ENCODE data around the gene JOSD1.

JOSD1 gene

GRCh38 chr22:38699143-38699542, 1.6 kb downstream of the JOSD1 start:
- TF ChIP-seq GATA1 (IDR thresholded peaks at IDR 0.05; ENCODE audit: low read depth, low read length): no peak
- peak in 1 of 2 experiments; percentile 35 for DNase-seq

GRCh38 chr22:38698407-38699094, 2.2 kb downstream of the JOSD1 start:
- TF ChIP-seq GATA1 (IDR thresholded peaks at IDR 0.05; ENCODE audit: low read depth, low read length) (no peak), POLR2A (IDR thresholded peaks at IDR 0.05; ENCODE audit: low read length) (no peak)
- no peak for DNase-seq

GRCh38 chr22:38697425-38698089, 3.2 kb downstream of the JOSD1 start:
- TF ChIP-seq GATA1 (IDR thresholded peaks at IDR 0.05; ENCODE audit: low read depth, low read length) (no peak), POLR2A (IDR thresholded peaks at IDR 0.05; ENCODE audit: low read length) (peak; percentile 46)
- DNase-seq: peak; percentile 87 to 93

- DNase-seq: peak; percentile 53 to 73
- TF ChIP-seq POLR2A (IDR thresholded peaks at IDR 0.05; ENCODE audit: low read length) (no peak), GATA1 (IDR thresholded peaks at IDR 0.05; ENCODE audit: low read depth, low read length) (no peak)
Observed at GRCh38 chr22:38696606-38697424, 3.9 kb downstream of the JOSD1 start.

DNA sequence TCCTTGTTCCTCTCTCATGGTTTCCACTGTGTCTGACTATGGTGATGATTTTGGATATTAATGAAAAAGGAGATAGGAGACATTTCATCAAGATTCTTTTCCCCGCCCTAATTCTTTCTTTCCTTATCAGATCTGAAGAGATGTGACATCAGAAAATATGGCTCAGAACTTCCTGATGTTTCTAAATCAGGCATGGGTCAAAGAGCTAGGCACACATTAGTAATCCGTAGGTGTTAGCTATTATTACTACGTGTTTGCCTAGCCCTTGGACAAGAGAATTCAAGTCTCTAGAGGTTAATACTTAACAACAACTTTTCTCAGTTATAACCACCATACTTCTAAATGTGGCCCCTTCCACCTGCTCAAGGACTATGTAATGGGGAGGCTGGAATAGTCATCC, 5.8 kb downstream of the JOSD1 start:
- no peak for TF ChIP-seq GATA1 (IDR thresholded peaks at IDR 0.05; ENCODE audit: low read depth, low read length)
- TF ChIP-seq POLR2A (IDR thresholded peaks at IDR 0.05; ENCODE audit: low read length): peak; percentile 20
- peak in 1 of 2 experiments; percentile 28 for DNase-seq

DNA sequence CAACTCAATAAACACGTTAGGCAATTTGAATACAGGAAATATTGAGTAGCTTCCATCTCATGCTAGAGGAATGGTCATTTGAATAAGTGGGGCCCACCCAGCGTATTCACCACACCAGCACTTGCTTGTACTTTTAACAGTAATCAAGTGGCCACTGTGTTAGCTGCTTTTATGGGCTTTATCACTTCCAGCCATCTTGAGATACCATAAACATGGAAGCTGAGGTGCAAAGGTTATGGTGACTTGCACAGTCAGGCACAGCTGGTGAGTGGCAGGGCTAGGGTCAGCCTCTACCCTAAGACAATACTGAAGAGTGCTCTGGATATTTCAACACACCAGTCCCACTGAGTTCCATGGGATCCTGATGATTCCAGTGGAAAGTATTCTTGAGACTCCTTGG, 6.7 kb downstream of the JOSD1 start:
- TF ChIP-seq POLR2A (IDR thresholded peaks at IDR 0.05; ENCODE audit: low read length): no peak
- TF ChIP-seq GATA1 (IDR thresholded peaks at IDR 0.05; ENCODE audit: low read depth, low read length): no peak

DNA sequence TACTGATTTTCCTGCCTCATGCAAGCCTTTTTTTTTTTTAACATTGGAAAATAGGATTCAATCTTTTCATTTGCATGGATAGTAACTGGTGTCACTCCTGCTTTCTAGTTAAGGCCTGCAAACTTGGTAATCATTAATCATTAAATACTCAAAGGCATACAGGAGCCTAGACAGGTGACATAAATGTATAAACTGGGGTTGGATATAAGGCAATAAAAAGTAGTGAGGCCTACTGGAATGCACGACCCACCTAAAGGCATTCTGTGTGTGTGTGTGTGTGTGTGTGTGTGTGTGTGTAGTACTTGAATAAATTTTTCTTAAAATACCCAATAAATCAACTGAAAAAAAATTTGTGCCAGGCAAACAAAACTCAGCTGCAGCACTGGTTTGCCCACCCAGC, 11.1 kb downstream of the JOSD1 start:
- TF ChIP-seq GATA1 (IDR thresholded peaks at IDR 0.05; ENCODE audit: low read depth, low read length) (no peak), POLR2A (IDR thresholded peaks at IDR 0.05; ENCODE audit: low read length) (no peak)
- no peak for DNase-seq

More for the DNA sequence above, 6.7 kb downstream of the JOSD1 start:
- DNase-seq: peak in 1 of 2 experiments; percentile 59

GRCh38 chr22:38685761-38686160, 15.0 kb downstream of the JOSD1 start:
- no peak for DNase-seq
- no peak for TF ChIP-seq GATA1 (IDR thresholded peaks at IDR 0.05; ENCODE audit: low read depth, low read length)
- no peak for TF ChIP-seq POLR2A (IDR thresholded peaks at IDR 0.05; ENCODE audit: low read length)

DNA sequence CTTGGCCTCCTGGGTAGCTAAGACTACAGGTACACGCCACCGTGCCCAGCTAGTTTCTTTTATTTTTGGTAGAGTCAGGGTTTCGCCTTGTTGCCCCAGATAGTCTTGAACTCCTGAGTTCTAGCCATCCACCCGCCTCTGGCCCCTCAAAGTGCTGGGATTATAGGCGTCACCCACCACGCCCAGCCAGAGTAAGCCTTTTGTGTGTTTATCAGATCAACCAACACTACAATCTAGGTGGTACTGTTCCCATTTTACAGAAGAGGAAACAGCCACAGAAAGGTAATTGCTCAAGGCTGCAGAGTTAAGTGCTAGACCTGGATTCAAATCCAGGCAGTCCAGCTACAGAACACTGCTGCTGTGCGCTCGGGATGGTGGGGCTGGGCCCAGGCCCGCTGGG, 15.8 kb downstream of the JOSD1 start:
- peak in 1 of 2 experiments; percentile 57 for DNase-seq
- no peak for TF ChIP-seq GATA1 (IDR thresholded peaks at IDR 0.05; ENCODE audit: low read depth, low read length)

DNA sequence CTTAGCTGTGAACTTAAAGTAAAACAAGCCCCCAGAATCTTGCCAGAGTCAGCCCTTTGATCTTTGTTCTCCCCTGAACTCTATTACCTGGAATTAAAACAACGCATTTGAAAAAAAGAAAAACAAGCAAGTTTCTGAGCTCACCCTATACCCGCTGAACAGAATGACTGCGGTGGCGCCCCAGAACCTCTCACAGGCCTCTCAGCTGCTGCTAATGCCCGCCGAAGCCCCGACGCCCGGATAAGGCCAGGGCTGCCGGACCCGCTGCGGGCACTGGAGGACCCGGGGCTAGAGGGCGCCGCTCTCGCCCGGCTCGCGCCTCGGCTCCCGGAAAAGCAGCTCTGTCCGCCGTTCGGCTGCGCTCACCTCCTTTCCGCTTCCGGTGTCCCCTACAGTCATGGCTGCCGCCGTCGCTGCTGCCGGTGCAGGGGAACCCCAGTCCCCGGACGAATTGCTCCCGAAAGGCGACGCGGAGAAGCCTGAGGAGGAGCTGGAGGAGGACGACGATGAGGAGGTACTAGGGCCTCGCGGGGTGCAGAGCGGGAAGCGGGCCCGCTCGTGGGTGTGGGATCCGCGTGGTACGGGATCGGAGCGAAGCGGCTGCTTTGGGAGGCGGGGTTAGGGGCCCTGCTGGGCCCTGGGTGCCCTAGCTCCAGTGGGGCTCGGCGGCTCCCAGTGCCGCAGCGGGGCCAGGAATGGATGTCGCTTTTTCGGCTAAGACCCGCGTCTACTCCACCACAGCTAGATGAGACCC, 19.0 kb downstream of the JOSD1 start, which contains the start of gene TOMM22:
TOMM22 (plus strand) TSS at position 376 of the 754 bp plus-strand sequence; CDS start at position 398, 22 bp downstream.
- DNase-seq: peak; percentile 92 to 94
- TF ChIP-seq GATA1 (IDR thresholded peaks at IDR 0.05; ENCODE audit: low read depth, low read length): no peak
- peak; percentile 88 for TF ChIP-seq POLR2A (IDR thresholded peaks at IDR 0.05; ENCODE audit: low read length)

GRCh38 chr22:38675833-38676232, 24.9 kb downstream of the JOSD1 start:
- TF ChIP-seq POLR2A (IDR thresholded peaks at IDR 0.05; ENCODE audit: low read length) (no peak), GATA1 (IDR thresholded peaks at IDR 0.05; ENCODE audit: low read depth, low read length) (no peak)
- DNase-seq: peak; percentile 20 to 77

DNA sequence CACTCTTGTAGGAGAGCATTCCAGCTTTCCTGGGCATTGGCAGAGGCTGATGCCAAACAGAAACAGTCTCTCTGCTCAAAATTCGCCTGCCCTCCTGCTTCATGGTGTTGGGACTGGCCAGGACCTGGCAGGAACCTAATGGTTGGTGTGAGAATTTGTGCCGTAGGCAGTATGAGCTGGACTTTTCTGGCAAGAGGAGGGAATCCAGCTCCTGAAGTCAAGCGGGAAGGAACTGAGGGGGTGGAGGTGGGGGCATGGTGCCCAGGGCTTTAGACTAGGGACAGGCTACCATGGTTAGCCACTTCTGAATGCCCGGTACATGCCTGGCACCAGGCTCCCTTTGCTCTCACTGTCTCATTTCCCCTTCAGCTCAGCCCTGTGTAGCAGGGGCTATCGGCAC, 25.9 kb downstream of the JOSD1 start:
- DNase-seq: no peak
- no peak for TF ChIP-seq POLR2A (IDR thresholded peaks at IDR 0.05; ENCODE audit: low read length)
- TF ChIP-seq GATA1 (IDR thresholded peaks at IDR 0.05; ENCODE audit: low read depth, low read length): no peak

- TF ChIP-seq POLR2A (IDR thresholded peaks at IDR 0.05; ENCODE audit: low read length) (no peak), GATA1 (IDR thresholded peaks at IDR 0.05; ENCODE audit: low read depth, low read length) (no peak)
- DNase-seq: peak; percentile 43 to 57
Observed at GRCh38 chr22:38657045-38657909, 43.5 kb downstream of the JOSD1 start.

All from erythroblast (primary cell).